Measurements from ENCODE around the gene SCEL.

SCEL gene

DNA sequence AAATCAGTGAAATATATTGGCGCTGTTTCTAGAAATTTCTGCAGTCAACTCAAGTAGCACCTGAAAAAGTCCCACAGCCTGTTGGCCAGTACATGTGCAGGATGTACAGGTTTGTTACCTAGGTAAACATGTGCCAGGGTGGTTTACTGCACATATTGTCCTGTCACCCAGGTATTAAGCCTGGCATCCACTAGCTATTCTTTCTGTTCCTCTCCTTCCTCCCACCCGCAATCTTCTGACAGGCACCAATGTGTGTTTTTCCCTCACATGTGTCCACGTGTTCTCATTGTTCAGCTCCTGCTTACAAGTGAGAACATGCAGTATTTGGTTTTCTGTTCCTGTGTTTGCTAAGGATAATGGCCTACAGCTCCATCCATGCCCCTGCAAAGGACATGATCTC lies 13.1 kb upstream of the SCEL start:
- DNase-seq, result no peak

DNA sequence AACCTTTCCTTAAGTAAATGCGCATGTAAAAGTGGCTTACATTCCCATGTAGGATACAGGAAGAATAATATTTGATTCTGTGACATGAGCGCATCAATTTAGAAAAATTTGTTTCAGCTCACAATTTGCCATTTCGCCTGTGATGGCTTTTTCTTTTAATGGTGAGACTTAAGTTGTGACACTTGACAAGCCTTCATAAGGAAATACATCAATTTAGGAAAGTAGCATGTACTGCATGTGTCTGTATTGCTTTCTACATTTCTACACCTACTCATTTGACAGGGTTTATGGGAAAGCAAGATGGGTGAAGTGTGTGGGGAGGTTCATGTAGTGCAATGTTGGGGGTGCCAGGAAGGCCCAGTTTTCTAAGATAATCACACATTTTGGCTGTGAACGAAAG lies 12.1 kb upstream of the SCEL start:
- DNase-seq, result no peak

DNA sequence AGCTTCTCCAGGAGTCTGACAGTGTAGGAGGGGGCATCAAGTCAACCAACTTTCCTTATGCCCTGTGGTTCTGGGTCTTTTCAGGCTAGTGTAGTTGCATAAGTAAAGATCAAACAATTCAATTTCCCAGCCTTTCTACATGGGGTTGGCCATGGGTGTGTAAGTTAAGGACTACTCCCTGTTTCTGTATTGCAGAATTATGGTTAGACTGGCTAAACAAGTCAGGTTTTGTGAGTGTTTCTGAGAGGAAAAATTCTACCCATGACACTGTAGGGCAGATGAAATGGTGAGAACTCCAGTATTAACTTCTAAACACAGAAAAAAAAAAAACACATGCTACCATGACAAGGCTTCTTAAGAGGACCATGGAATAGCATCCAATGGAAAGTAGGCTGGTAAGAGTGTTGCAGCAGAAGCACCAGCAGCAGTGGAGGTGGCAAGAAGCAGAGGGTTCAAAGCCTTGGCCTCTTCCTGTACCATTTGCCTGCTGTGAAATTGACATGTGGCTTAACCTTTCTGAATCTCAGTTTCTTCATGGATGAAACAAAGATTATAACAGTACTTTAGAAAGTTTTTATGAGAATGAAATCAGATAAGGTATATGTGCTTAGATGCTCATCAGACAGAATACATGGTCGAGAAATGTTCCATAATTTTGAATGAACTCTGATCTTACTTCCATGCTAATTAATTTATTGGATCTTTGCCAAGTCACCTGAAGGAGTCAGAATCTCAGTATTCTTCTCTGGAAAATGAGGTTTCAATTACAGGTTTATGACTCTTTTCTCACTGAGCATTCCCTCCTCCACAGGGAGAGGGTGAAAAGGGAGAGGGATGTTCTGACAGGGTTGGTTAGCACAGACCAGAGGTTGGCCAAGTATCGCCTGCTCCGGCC lies 11.4 kb upstream of the SCEL start:
- no peak for DNase-seq

DNA sequence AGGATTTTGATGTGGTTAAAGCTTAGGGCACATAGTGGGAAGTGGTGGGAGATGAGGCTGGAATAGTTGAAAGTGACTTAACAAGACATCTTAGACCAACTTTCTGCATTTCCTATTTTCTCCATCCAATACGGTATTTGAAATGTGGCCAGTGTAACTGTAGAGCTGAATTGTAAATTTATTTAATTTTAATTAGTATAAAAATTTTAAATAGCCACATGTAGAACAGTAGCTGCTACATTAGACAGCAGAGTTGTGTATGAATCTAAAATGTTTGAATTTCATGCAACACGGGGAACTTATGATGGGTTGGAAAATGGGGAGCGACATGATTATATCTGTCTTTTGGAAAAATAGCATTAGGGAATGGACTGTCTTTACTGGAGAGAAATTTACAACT lies 7.1 kb upstream of the SCEL start:
- no peak for DNase-seq

DNA sequence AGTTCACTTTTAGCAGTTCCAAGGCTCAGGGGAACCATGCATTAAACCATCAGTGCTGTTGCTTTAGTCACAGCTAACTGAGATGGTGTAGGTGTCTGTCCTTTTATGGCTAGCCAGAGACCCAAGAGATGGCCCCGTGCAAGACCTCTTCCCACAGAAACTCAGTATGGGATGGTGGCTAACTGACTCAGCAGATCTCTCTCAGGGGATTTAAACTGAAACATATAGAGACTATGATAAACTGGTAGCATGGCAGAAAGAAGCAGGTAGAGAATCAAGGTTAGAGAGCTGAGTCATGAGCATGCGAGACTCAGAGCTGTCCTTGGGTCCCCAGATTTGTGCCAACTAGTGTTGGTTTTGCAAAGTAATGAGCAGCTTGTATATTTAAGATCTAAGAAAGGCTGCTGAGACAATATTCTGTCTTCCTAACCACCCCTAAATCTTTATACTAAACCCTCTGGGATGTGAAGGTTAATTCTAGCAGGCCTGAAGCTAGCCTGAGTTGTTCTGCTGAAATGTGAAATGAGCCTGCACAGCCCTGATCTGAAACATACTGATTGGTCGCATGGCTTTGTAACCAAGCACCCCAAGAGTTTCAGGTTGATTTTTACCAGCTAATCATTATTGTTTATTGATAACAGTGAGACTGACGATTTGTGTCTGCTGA lies 6.5 kb upstream of the SCEL start:
- DNase-seq, result no peak

DNA sequence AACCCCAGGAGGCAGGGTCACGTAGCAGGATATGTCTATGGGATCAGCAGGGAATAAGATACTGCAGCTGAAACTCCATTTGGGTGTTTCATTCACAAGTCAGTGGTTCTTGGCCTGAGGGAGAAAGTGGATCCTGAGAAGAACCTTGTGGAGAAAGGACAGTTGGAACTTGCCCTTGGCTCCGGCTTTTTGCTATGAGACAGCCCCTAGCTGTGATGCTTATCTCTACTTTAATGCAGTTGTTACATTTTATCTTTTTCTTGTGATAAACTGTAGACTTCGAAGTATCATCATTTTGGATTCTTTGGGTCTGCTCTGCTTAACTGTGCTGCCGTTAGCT lies 6.0 kb upstream of the SCEL start:
- no peak for DNase-seq

DNA sequence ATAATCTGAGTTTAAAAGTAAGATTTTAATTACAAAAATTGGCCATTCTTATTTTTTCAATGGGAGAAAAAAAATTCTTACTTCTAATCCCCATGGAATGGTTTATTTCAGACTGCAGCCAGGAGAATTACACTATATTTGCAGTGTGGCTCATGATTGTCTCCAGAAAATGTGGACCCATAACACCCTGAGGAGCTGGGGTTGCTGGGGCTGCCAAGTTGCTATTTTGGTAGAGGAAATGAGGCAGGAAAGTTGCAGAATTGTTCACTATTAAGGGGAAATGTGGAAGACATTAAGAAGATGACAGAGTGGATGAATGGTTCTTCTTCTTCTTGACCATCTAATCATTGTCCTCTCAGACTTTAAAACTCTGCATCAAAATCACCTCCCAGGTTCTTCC lies 4.6 kb upstream of the SCEL start:
- no peak for DNase-seq

DNA sequence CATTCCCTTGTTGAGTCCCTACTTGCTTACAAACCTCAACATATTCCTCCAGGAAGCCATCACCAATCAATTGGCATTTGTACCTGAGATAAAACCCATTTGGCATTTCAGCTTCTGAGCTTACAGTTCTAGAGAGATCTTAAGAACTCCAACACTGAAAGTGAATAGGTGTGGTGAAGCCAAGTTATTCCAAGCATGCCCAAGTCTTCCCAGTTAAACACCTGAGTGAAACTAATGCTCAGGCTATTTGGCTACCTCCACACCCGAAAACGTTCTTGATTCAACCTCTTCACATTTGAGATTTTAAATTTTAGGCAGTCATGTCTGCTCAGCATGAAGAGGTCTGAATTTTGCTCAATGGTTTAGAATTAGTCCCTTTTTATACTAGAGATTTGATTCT lies 2.5 kb upstream of the SCEL start:
- DNase-seq, result no peak

DNA sequence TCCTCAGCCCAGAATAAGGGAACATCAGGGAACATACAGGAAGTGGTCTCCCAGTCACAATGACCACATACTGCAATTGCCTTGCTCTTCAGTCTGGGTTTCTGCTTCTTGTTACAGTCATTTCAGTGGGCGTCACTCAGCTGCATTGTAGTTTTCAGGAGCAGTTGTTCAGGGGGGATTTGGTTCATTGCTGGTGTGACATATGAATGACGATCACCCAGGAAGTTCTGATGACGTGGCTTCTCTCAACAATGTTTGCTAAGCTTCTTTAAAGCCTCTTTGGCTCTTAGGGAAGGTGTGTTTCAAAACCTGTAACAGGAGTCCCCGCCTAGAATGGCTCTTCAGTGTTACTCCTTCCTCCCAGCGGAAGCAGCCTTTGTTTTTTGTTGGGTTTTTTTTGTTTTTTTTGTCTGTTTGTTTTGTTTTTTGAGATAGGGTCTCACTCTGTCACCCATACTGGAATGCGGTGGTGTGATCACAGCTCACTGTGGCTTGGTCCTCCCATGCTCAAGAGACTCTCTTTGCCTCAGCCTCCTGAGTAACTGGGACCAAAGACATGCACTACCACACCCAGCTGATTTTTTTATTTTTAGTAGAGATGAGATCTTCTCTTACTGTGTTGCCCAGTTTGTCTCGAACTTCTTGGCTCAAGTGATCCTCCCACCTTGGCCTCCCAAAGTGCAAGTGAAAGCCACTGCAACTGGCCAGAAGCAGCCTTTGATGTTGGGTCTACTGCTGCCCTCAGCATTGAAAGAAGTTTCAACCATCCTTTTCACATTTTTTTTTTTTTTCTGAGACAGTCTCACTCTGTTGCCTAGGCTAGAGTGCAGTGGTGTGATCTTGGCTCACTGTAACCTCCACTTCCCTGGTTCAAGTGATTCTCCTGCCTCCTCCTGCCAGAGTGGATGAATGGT lies 1.4 kb upstream of the SCEL start:
- peak; percentile 37 for DNase-seq

DNA sequence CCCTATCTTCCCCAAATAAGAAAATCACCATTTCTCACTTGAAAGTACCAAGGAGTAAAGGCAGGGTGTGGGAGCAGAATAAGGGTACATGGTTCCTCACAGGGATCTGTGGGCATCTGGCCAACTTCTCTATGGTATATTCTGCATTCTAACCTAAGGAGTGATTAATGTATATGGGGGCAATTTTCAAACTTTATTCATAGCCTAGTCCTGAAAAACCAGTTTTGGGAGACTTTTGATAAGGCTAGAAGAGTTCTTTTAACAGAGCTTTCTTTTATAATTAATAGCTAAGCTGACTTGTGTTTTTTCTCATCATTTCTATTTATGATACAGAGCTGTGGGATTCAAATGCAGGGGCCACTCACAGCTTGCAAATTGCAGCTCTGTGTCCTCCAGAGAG lies 852 bp downstream of the SCEL start:
- no peak for DNase-seq

DNA sequence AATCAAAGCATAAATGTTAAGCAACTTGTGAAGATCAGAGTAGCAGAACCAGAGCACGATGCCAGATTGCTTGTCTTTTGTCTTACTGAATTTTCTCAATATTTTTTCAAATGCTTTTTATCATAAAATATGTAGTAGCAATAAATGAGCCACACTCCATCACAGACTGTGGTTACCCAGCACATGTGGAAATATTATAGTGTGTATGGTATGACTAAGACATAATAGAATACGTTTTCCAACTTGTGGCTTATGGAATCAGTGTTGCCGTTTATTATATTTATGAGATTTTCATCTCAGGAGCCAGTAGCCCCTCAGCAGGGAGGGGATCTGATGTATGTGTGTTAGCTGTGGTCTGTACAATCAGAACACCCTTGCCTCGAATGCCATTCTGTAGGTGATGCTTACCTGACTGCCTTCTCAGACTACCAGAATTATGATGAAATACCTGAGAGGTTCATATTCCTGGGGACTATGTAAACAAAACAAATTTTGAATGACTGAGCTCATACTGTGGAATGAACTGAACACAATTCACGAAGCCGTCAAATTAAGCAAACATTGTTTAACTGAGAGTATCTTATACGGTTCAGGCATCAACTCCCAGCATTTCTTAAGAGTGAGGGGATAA lies 1.9 kb downstream of the SCEL start:
- no peak for DNase-seq

DNA sequence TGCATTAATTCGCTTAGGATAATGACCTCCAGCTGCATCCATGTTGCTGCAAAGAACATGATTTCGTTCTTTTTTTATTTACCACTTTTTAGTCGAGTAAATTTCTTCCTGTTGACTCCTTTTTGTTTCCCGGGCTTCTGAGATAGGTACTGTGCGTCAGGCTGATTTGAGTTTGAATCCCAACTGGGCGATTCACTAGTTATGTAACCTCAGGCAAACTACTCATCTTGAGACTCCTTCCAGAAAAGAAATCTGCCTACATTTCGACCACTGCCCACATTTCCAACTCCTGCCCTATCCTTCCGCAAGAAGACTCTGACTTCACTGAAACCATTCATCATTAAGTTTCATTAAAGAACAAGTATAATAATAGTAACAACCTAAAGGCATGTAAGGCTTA lies 8.2 kb downstream of the SCEL start:
- no peak for DNase-seq

DNA sequence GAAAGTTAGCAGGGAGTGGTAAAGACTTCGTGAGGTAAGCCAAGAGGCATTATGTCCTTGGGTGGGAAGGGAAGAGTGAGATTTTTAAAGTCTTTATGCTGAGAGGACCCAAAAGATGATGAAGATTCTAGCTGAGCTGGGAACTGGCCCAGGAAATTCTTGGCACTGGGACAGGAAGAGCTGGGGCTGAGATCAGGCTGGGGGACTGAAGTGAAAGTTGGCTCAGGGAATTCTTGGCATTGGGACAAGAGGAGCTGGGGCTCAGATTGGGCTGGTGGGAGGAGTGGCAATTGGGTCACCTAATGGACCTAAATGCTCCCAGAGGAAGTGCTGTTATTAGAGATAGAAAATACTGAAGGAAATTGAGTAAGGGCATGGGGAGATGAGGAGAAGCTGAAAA lies 8.8 kb downstream of the SCEL start:
- no peak for DNase-seq

DNA sequence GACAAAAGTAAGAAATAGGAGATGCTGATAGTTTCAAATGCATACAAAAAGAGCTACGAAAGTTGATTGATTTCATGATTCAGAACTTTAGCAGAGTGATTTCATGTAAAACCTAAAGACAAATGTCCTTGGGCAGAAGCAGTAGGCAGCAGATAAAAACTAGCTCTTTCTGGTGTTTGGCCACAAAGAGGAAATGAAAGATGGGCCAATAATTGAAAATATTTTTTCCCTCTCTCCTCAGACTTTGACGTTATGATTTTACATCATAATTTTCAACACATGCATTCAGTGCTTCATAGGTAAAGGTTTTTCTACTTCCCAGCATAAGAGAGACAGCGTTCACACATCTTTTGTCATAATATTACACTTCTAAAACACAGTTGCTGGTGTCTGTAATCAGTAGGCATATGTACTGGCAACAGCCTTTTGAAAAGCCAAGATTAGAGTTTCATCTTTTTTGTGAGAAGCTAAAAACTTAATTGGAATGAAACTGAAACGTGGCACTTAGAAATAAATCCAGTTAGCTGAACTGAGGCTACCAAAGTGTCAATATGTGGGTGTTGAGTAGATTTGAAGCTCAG lies 9.3 kb downstream of the SCEL start:
- no peak for DNase-seq

DNA sequence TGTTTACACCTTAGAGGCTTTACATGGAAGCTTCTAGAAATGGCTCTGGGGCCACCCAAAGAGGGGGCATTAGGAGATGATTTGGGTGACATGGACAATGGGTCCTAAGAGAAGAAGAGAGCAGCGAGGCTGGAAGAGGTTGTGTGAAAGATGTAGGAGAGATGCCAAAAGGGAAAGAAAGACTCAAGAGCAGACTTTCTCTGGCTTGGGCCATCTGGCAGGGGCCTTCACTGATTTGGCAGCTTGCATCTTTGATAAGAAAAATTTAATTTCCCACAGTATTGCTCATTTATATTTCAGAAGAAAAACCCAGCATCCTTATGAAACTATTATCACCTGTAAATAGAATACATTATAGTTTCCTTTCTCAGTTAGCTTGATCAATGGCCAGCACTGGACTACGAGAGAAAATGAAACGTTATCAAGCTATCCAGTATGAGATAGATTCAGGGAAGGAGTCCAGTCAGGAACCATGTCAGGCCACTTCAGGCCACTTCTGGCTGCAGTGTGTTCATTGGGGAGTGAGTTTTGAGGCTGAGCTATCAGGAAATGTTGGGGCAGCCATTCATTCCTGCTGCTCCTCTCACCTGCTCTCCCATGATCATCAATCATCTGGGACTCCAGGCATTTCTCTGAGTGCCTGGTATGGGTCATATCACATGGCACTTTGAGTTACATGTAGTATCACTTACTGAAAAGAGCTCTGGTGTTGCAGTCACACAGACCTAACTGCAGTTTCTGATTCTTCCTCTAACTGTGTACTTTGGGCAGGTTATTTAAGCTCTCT lies 10.3 kb downstream of the SCEL start:
- no peak for DNase-seq

DNA sequence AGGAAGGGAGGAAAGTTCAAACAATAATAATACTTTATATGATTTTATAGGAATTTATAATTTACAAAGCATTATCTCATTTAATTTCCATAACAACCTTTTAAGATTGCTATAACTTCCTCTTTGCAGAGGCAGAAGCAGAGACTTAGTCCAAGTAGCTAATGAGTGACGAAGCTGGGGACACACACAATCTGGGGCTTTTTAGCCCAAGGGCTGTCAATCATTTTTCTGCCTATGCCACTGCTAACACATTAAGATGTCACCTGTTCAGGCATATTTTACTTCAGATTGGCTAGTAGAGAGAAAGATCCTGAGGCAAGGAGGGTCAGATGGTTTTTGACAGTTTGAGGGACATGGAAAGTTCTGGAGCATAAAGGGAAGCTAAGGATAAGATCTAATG lies 12.6 kb downstream of the SCEL start:
- DNase-seq, result no peak

DNA sequence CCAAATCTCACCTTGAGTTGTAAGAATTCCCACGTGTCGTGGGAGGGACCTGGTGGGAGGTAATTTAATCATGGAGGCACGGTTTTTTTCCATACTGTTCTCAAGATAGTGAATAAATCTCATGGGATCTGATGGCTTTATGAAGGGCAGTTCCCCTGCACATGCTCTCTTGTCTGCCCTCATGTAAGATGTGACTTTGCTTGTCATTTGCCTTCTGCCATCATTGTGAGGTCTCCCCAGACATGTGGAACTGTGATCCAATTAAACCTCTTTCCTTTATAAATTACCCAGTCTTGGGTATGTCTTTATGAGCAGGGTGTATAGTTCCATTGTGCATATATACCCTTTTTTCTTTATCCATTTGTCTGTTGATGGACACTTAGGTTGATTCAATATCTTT lies 13.1 kb downstream of the SCEL start:
- DNase-seq, result no peak

DNA sequence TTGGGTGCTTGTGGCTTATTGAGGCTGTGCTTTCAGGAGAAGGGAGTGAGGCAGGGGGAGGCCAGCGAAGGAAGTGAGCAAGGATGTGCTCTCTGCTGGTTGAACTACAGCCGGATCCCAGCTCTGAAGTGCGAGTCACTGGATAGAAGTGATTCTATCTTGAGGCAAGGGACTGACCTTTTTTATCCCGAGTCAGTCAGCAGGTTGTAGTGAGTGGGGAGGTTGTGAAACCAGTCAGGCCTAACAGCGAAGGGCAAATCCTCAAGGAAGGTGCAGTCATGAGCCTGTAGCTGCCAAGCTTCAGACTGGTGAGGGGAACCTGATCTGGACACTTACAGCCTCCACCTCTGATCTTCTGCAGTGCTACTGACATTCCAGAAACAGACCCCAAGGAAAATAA lies 18.6 kb downstream of the SCEL start:
- peak; percentile 21 for DNase-seq

DNA sequence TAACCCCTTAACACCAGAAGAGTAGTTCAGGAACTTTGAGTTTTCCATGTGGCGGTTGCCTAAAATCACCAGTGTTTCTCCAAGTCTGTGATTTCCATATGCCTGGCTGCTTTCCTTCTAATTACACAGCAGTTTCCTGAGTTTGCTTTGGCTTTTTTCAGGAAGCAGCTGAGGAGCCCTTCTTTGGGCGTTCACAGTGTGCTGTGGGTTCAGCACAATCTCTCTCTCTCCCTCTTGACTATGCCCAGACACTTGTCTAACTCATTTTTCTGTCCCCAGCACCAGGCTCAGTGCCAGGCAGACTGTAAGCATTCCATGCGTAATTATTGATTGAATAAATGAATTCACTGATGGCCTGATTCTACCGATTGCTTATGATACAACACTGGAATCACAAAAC lies 19.7 kb downstream of the SCEL start:
- DNase-seq, result no peak

DNA sequence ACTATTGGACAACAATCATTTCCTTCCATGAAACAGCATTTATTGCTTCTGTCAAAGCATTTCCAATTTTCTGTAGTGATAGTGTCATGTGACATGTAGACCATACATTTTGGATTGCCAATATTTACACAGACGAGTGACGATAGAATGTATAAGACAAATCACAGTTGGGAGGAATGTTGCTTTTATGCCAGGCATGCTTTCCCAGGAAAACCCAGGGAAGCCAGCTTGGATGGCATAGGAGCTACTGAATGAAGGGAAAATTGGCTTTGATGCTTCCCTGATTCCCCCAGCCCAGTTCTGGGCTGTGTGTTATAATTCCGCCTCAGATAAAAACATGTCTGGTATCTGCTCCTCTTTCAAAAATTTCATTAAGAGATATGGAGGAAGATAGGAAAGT lies 22.5 kb downstream of the SCEL start:
- no peak for DNase-seq

DNA sequence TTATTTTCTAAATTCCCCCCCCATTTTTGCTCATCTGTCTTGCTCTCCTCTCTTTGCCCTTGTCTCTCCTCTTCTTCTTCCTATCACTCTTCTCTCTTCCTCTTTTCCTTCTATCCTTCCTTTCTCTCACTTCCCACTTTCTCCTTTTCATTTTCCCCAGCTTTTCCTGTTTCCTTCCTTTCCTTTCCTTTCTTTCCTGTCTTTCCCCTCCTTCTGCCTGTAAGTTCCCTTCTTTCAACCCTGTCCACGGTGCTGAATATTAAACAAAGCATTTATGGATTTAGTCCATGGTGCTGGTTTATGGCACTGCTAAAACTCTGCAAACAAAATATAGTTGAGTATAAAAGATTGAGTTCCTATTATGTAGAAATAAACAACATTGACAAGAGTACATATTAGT lies 27.6 kb downstream of the SCEL start:
- DNase-seq, result peak; percentile 39

DNA sequence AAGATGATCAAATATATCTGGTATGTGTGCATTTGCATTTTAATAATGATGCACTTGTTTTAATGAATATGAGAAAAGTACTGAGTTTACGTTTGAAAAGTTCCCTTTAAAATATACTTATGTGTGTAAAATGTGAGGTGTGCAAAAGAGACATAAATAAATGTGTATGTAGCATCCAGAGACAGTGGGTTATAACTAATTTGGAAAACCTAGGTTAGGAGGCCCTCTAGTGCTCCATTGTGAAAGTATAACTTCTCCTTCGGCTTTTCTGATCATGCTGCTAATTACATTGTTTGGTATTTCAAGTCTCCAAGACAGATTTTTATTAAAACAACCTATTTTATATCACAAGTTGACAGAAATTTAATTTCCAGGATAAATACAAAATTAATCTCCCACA lies 30.1 kb downstream of the SCEL start:
- DNase-seq, result peak; percentile 28

Data from kidney glomerular epithelial cell (primary cell).